ENCODE data around the gene ZSWIM6.
"Not testable (repeated sequence)": the region's sequence is repeated elsewhere in the genome, so short reads cannot be mapped to it uniquely, and the experiment has no call there.

Gene ZSWIM6

GRCh38 chr5:61416010-61416409 is 84.0 kb downstream of the ZSWIM6 start:
- Histone ChIP-seq H3K4me3 (ENCODE audit: low read length) (peak overlapping the region; percentile 34), H3K27me3 (ENCODE audit: insufficient read depth, low read length) (no peaks in the 10 kb centered on the region), H3K4me1 (ENCODE audit: insufficient read depth, low read length) (peaks cover 55% of the 10 kb centered on the region), H3K9ac (ENCODE audit: low read depth, low read length) (peak overlapping the region; percentile 23; the same call in 1 of the 2 replicates), H3K9me3 (ENCODE audit: insufficient read depth, low read depth, low read length) (no peaks in the 10 kb centered on the region), H3K36me3 (ENCODE audit: insufficient read depth, low read depth, low read length) (no peaks in the 10 kb centered on the region), H3K27ac (ENCODE audit: low read length) (no peak overlapping the region)

DNA sequence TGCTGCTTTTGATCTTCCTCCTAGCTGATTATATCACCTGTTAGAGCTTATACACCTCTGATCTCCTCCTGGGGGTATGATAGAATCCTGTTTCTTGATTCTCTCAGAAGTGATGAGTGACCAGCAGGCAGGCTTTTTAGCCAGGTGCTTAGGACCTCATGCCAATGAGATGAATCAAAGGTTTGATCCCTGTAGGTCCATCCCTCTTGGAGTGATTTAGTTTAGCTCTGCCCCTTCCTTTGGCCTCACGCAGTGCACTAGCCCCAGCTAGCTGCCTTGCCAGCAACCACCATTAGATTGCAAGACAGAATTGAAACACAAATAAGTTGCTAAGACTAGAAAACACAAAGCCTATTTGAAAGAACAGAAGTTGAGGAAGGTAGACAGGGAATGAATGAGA is 84.4 kb downstream of the ZSWIM6 start:
- H3K4me1 ChIP-seq (ENCODE audit: insufficient read depth, low read length) = peaks cover 51% of the 10 kb centered on the region
- H3K27me3 ChIP-seq (ENCODE audit: insufficient read depth, low read length) = no peaks in the 10 kb centered on the region
- no peak overlapping the region for H3K27ac ChIP-seq (ENCODE audit: low read length)
- no peaks in the 10 kb centered on the region for H3K9me3 ChIP-seq (ENCODE audit: insufficient read depth, low read depth, low read length)
- H3K9ac ChIP-seq (ENCODE audit: low read depth, low read length) = peak overlapping the region; percentile 23; the same call in 1 of the 2 replicates
- peak overlapping the region; percentile 34 for H3K4me3 ChIP-seq (ENCODE audit: low read length)
- H3K36me3 ChIP-seq (ENCODE audit: insufficient read depth, low read depth, low read length) = no peaks in the 10 kb centered on the region

- Histone ChIP-seq H3K36me3 (ENCODE audit: insufficient read depth, low read depth, low read length) (no peaks in the 10 kb centered on the region), H3K9ac (ENCODE audit: low read depth, low read length) (no peak overlapping the region), H3K4me3 (ENCODE audit: low read length) (no peak overlapping the region), H3K9me3 (ENCODE audit: insufficient read depth, low read depth, low read length) (no peaks in the 10 kb centered on the region), H3K27ac (ENCODE audit: low read length) (no peak overlapping the region), H3K27me3 (ENCODE audit: insufficient read depth, low read length) (no peaks in the 10 kb centered on the region), H3K4me1 (ENCODE audit: insufficient read depth, low read length) (peaks cover 42% of the 10 kb centered on the region)
Observed at GRCh38 chr5:61417340-61417739, 85.3 kb downstream of the ZSWIM6 start.

DNA sequence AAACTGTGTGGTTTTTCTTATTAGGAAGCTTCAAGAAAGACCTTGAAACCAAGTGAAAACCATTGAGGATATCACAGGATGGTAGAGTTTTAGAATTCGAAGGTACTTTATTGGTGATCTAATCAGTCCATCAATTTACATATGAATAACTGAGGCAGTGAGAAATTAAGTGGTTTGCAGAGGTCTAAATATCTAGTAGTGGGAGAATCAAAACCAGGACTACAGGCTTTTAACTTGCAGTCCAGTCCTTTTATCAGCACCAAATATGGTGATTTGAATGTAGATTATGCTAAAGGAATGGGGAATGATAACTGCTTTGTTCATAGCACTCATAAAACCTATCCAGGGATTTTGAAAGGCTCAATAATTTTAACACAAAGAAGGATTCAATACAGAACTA is 85.8 kb downstream of the ZSWIM6 start:
- Histone ChIP-seq H3K9ac (ENCODE audit: low read depth, low read length) (no peak overlapping the region), H3K27me3 (ENCODE audit: insufficient read depth, low read length) (no peaks in the 10 kb centered on the region), H3K36me3 (ENCODE audit: insufficient read depth, low read depth, low read length) (no peaks in the 10 kb centered on the region), H3K9me3 (ENCODE audit: insufficient read depth, low read depth, low read length) (no peaks in the 10 kb centered on the region), H3K27ac (ENCODE audit: low read length) (no peak overlapping the region), H3K4me3 (ENCODE audit: low read length) (no peak overlapping the region), H3K4me1 (ENCODE audit: insufficient read depth, low read length) (peaks cover 40% of the 10 kb centered on the region)

GRCh38 chr5:61419106-61419505 is 87.0 kb downstream of the ZSWIM6 start:
- Histone ChIP-seq H3K9me3 (ENCODE audit: insufficient read depth, low read depth, low read length) (no peaks in the 10 kb centered on the region), H3K9ac (ENCODE audit: low read depth, low read length) (no peak overlapping the region), H3K36me3 (ENCODE audit: insufficient read depth, low read depth, low read length) (no peaks in the 10 kb centered on the region), H3K4me3 (ENCODE audit: low read length) (no peak overlapping the region), H3K27ac (ENCODE audit: low read length) (no peak overlapping the region), H3K4me1 (ENCODE audit: insufficient read depth, low read length) (peaks cover 36% of the 10 kb centered on the region), H3K27me3 (ENCODE audit: insufficient read depth, low read length) (no peaks in the 10 kb centered on the region)

GRCh38 chr5:61420016-61420415 is 88.0 kb downstream of the ZSWIM6 start:
- H3K4me3 ChIP-seq (ENCODE audit: low read length) = no peak overlapping the region
- no peaks in the 10 kb centered on the region for H3K36me3 ChIP-seq (ENCODE audit: insufficient read depth, low read depth, low read length)
- H3K27ac ChIP-seq (ENCODE audit: low read length) = no peak overlapping the region
- no peaks in the 10 kb centered on the region for H3K9me3 ChIP-seq (ENCODE audit: insufficient read depth, low read depth, low read length)
- no peaks in the 10 kb centered on the region for H3K27me3 ChIP-seq (ENCODE audit: insufficient read depth, low read length)
- peaks cover 27% of the 10 kb centered on the region for H3K4me1 ChIP-seq (ENCODE audit: insufficient read depth, low read length)
- H3K9ac ChIP-seq (ENCODE audit: low read depth, low read length) = no peak overlapping the region

DNA sequence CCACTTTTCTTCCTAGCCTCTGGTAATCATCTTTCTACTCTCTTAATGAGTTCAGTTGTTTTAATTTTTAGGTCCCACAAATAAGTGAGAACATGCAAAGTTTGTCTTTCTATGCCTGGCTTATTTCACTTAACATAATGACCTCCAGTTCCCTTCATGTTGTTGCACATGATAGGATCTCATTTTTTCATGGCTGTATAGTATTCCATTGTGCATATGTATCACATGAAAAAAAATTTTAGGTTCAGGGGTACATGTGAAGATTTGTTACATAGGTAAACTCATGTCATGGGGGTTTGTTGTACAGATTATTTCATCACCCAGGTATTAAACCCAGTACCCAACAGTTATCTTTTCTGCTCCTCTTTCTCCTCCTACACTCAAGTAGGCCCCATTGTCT is 89.2 kb downstream of the ZSWIM6 start:
- H3K36me3 ChIP-seq (ENCODE audit: insufficient read depth, low read depth, low read length); H3K9me3 ChIP-seq (ENCODE audit: insufficient read depth, low read depth, low read length); H3K27ac ChIP-seq (ENCODE audit: low read length): not testable (repeated sequence)

GRCh38 chr5:61423487-61424145 is 91.6 kb downstream of the ZSWIM6 start:
- no peaks in the 10 kb centered on the region for H3K27me3 ChIP-seq (ENCODE audit: insufficient read depth, low read length)
- H3K4me3 ChIP-seq (ENCODE audit: low read length) = no peak overlapping the region
- no peak overlapping the region for H3K27ac ChIP-seq (ENCODE audit: low read length)
- H3K9ac ChIP-seq (ENCODE audit: low read depth, low read length) = no peak overlapping the region
- no peaks in the 10 kb centered on the region for H3K36me3 ChIP-seq (ENCODE audit: insufficient read depth, low read depth, low read length)
- no peaks in the 10 kb centered on the region for H3K9me3 ChIP-seq (ENCODE audit: insufficient read depth, low read depth, low read length)
- H3K4me1 ChIP-seq (ENCODE audit: insufficient read depth, low read length) = peaks cover under 1% of the 10 kb centered on the region; the same call in 1 of the 2 replicates

More for the DNA sequence above, 89.2 kb downstream of the ZSWIM6 start:
- H3K4me1 ChIP-seq (ENCODE audit: insufficient read depth, low read length) = peaks cover 17% of the 10 kb centered on the region
- H3K4me3 ChIP-seq (ENCODE audit: low read length); H3K9ac ChIP-seq (ENCODE audit: low read depth, low read length); H3K27me3 ChIP-seq (ENCODE audit: insufficient read depth, low read length): not testable (repeated sequence)

DNA sequence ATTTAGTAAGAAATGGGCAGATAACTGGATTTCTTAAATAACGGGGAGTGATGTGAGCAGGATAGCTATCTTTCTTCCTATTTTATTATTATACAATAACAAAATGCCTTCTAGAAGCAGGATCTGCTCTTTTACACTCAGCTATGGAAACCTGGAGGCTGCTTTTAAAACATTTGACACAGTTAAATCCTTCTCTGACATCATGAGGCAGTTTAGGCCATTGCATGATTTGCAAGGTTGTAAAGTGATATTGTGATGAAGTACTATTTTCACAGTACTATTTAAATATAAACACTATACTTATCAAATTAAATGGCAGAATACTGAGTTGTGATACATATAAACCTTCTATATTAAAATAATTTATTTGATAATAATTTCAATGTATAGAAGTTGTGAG is 93.9 kb downstream of the ZSWIM6 start:
- H3K27ac ChIP-seq (ENCODE audit: low read length) = no peak overlapping the region

DNA sequence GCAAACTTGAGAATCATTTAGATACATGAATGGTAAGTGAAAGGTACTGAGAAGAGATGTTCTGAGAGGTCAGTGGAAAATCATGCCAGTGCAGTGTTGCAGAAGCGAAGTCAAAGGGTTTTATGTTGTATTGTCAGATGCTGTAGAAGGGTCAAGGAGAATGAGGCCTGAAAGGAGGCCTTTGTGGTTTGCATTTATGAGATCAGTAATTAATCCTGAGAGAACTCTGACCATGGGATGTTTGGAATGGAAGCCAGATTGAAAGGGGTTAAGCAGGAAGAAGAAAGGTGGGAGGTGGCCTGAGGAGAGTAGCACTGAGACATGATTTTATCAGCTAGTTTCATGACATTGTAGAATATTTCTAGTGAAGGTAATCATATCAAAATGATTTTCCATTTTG is 97.8 kb downstream of the ZSWIM6 start:
- no peak overlapping the region for H3K27ac ChIP-seq (ENCODE audit: low read length)
- H3K4me3 ChIP-seq (ENCODE audit: low read length) = no peak overlapping the region

More for the DNA sequence above, 93.9 kb downstream of the ZSWIM6 start:
- Histone ChIP-seq H3K9me3 (ENCODE audit: insufficient read depth, low read depth, low read length) (no peaks in the 10 kb centered on the region), H3K36me3 (ENCODE audit: insufficient read depth, low read depth, low read length) (no peaks in the 10 kb centered on the region), H3K27me3 (ENCODE audit: insufficient read depth, low read length) (no peaks in the 10 kb centered on the region), H3K9ac (ENCODE audit: low read depth, low read length) (no peak overlapping the region), H3K4me1 (ENCODE audit: insufficient read depth, low read length) (peaks cover 12% of the 10 kb centered on the region; the same call in 1 of the 2 replicates), H3K4me3 (ENCODE audit: low read length) (no peak overlapping the region)

DNA sequence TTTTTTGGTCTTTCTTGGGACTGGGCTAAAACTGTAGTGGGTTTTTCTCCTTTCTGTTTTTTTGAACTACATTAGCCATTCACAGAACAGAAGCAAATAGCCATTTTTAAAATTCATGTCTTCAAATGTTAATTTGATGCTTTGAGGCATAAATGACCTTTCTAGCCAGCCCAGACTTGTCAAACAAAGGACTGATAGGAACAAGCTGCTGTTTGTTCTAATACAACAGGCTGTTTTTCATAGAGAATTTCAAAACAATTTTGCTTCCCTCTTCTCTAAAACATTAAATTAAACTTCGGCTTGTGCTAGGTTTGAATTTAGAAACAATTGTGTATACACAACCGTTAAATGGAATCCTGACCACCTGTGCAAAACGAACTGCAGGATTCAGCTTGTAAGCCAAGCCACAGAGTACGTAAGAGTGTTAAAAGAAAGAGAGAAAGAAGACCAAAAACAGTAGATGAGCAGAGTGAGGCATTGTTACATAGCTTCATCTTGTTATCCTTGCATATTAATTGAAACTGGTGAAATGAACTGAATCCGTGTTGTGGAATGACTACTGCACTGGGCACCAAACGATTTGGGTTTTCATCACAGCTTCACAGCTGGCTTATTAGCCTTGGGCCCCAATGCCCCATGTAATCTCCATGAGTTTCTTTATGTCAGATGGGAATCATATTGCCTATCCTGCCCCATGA is 100.0 kb downstream of the ZSWIM6 start:
- Histone ChIP-seq H3K4me3 (ENCODE audit: low read length) (no peak overlapping the region), H3K4me1 (ENCODE audit: insufficient read depth, low read length) (peaks cover 21% of the 10 kb centered on the region; the same call in 1 of the 2 replicates), H3K9me3 (ENCODE audit: insufficient read depth, low read depth, low read length) (no peaks in the 10 kb centered on the region), H3K27me3 (ENCODE audit: insufficient read depth, low read length) (no peaks in the 10 kb centered on the region), H3K36me3 (ENCODE audit: insufficient read depth, low read depth, low read length) (no peaks in the 10 kb centered on the region), H3K9ac (ENCODE audit: low read depth, low read length) (no peak overlapping the region), H3K27ac (ENCODE audit: low read length) (no peak overlapping the region)

More for the DNA sequence above, 97.8 kb downstream of the ZSWIM6 start:
- Histone ChIP-seq H3K36me3 (ENCODE audit: insufficient read depth, low read depth, low read length) (no peaks in the 10 kb centered on the region), H3K9me3 (ENCODE audit: insufficient read depth, low read depth, low read length) (no peaks in the 10 kb centered on the region), H3K27me3 (ENCODE audit: insufficient read depth, low read length) (no peaks in the 10 kb centered on the region), H3K4me1 (ENCODE audit: insufficient read depth, low read length) (peaks cover 21% of the 10 kb centered on the region; the same call in 1 of the 2 replicates), H3K9ac (ENCODE audit: low read depth, low read length) (no peak overlapping the region)

- Histone ChIP-seq H3K36me3 (ENCODE audit: insufficient read depth, low read depth, low read length) (no peaks in the 10 kb centered on the region), H3K27ac (ENCODE audit: low read length) (no peak overlapping the region), H3K27me3 (ENCODE audit: insufficient read depth, low read length) (no peaks in the 10 kb centered on the region), H3K9me3 (ENCODE audit: insufficient read depth, low read depth, low read length) (no peaks in the 10 kb centered on the region), H3K4me3 (ENCODE audit: low read length) (no peak overlapping the region), H3K4me1 (ENCODE audit: insufficient read depth, low read length) (peaks cover 9% of the 10 kb centered on the region; the same call in 1 of the 2 replicates), H3K9ac (ENCODE audit: low read depth, low read length) (no peak overlapping the region)
Observed at GRCh38 chr5:61435368-61435767, 103.3 kb downstream of the ZSWIM6 start.
